HL-60/S4 (cell line): ENCODE measurements around the gene SYCP1.
"Not testable (repeated sequence)": the region's sequence is repeated elsewhere in the genome, so short reads cannot be mapped to it uniquely, and the experiment has no call there.

ENCODE experiments used
- in situ Hi-C: fragments of 300-500 bp; cut with MboI; formaldehyde crosslinking; loops from 2 replicates; pipeline ENCODE4 v1.14.3; 2022; ENCODE audit warnings: low sequenced_read_pairs

The SYCP1 gene

GRCh38 chr1:114976891-114977290 lies 122.2 kb downstream of the SYCP1 start:
- in situ Hi-C loops = no loop called here

DNA sequence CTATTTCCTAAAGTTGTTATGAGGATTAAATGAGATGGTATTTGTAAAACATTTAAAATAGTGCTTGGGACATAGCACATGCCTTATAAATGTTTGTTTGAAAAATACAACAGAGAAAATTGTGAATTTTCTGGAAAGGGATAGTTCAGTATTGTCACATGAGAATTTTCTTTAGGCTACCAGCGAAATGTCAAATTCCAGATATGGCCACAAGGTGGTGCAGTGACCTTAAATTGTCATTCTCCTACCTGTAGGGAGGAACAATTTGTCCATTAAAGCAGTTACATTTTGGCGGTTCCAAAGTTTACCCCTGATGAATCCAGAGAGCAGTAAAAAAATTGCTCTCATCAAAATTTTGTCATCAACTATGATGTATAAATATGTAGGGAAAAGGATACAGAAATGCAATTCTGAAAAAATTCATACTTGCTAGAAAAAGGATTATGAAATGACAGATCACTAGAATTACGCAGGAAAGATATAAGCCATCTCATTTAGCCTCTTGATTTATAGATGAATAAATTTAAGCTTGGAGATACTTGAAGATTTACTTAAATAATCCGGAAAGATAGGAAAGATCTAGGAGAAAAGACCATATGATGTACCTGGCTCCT lies 124.7 kb downstream of the SYCP1 start:
- in situ Hi-C loops = no loop called here

- in situ Hi-C loops = no loop called here
Observed at GRCh38 chr1:114982251-114982650, 127.6 kb downstream of the SYCP1 start.

DNA sequence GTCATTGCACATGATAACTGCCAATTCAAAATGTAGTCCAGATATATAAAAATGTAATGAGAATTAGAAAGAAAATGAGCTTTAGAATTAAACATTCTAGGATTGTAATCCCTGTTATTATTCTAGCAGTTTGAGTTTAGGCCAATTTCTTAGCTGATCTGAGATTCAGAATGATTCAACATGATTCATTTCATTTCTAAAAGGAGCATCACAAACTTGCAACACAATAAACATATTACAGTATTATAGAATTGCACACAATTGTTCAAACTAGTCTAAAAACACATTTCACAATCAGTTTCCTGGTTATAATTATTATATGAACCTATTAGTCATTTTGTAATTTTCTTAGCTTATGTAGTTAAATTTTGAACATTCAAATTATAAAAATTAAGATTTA lies 131.6 kb downstream of the SYCP1 start:
- in situ Hi-C loops = no loop called here

- in situ Hi-C loops = no loop called here
Observed at GRCh38 chr1:114988095-114988494, 133.4 kb downstream of the SYCP1 start.

DNA sequence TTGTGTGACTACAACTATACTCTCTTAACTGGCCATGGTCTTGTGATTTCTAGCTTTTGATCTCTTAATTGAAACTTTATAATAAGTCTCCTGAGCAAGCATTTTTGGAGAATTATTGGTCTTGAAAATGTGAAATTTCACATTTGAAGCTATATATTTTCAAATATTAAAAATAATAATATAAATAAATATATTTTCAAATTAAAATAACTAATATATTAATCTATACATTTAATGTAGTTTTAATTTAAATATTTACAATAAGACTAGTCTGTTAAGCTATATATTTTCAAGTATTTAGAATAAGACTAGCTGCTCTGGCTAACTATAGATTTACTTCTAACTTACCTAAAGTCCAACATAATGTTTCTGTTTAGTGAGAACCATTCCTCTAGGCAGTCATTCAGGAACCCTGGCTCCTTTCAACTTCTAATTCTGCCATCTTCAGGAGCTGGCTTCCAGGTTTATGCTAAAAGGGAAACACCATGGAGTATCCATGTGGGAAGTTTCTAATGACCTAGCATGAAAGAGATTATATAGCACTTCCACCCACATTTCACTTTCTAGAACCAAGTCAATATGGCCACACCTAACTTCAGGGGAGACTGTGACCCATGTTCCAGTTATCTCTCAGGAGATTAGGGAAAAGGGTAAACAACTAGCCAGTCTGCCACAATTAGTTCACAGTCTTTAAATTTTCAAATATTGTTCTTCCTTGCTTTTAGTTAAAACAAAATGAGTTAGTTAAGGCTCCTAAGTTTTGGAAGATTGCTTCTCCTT lies 143.0 kb downstream of the SYCP1 start:
- in situ Hi-C loops = no loop called here

- in situ Hi-C loops = no loop called here
Observed at GRCh38 chr1:115006191-115006590, 151.5 kb downstream of the SYCP1 start.

DNA sequence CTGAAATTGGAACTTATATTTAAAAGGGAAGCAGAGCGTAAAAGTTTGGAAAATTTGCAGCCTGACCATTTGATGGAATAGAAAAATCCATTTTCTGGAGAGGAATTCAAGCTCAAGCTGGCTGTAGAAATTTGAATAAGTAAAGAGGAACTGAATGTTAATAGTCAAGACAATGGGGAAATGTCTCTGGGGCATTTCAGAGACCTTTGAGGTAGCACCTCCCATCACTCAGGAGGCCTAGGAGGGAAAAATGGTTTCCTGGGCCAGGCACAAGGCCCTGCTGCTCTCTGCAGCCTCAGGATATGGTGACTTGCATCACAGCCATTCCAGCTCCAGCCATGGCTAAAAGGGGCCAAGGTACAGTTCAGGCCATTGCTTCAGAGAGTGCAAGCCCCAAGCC lies 157.3 kb downstream of the SYCP1 start:
- in situ Hi-C loops = no loop called here

- in situ Hi-C loops = no loop called here
Observed at GRCh38 chr1:115012434-115012833, 157.8 kb downstream of the SYCP1 start.

GRCh38 chr1:115013792-115014191 lies 159.1 kb downstream of the SYCP1 start:
- in situ Hi-C loops = no loop called here

DNA sequence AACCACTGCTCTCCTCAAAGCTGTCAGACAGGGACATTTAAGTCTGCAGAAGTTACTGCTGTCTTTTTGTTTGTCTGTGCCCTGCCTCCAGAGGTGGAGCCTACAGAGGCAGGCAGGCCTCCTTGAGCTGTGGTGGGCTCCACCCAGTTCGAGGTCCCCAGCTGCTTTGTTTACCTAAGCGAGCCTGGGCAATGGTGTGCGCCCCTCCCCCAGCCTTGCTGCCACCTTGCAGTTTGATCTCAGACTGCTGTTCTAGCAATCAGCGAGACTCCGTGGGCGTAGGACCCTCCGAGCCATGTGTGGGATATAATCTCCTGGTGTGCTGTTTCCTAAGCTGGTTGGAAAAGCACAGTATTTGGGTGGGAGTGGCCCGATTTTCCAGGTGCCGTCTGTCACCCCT lies 164.9 kb downstream of the SYCP1 start:
- in situ Hi-C loops = not testable (repeated sequence)

DNA sequence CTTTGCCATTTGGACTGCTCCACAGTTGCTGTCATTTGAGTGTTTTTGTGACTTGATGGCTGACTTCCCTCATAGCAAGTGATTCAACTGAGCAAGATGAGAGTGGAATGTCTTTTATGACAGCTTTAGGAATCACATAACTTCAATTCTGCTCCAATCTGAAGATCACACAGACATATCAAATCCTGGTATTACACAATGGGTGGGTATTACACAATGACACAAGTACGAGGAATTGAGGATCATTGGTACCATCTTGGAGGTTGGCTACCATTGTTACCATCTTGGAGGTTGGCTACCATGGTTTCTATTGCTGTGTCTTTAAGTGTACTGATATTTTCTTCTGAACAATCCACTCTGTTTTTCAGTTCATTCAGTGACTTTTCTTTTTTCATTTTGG lies 166.5 kb downstream of the SYCP1 start:
- in situ Hi-C loops = no loop called here

DNA sequence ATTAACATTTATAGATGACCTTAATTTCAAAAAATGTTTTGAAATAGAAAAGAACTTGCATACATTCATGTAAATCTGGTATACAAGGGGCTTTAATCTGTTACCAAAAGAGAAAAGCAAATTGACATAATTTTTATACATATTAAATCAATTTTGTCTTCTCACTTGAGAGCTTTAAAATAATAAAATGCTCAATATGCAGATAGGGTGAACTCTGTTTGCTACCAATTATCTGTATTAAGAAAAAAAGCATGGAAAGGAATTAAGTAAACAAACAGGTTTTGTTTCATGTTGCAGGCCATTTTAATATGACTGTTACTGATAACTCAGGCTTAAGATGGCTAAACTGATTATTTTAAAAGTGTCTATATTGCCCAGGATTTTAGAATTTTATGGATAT lies 168.9 kb downstream of the SYCP1 start:
- in situ Hi-C loops = no loop called here

DNA sequence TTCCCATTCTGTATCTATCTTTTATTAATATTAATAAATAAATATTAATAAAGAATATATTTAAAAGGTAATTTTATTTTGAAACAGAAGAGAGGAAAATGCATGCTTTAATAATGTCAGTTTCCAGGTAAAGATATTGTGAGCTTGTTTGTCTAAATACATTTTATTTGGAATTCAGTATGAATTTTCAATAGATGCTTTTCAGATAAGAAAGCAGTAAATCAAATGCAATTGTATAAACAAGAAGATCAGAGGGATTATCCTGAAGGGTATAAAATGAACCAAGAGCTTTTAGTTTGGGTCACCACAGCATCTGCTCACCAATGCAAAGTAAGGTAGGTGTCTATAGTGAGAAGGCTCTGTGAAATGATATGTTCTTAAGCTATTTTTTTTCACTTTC lies 174.9 kb downstream of the SYCP1 start, which contains the start of gene TSHB:
Gene TSHB (plus strand): TSS at position 301 of the 400 bp plus-strand sequence. CDS start 3,537 bp downstream, outside the sequence.
- in situ Hi-C loops = no loop called here

GRCh38 chr1:115031595-115031994 lies 176.9 kb downstream of the SYCP1 start:
- in situ Hi-C loops = no loop called here

DNA sequence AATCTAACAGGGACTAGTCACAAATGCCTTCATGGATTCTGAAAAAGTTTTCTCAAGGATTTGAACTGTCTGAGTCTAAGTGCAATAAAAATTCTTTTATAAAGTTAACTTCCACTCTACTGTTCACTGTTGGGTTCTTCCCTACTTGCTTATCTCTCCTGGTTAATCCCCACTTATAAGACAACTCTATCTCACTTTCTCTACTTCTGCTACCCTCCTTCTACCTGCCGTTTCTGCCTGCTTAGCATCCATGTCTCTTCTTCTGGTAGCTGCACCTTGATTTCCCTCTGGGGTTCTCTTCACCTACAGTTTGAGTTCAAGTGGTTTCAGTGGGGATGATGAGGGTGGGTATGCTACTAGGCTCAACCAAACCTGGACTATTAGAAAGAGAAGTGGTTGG lies 181.0 kb downstream of the SYCP1 start:
- in situ Hi-C loops = no loop called here

DNA sequence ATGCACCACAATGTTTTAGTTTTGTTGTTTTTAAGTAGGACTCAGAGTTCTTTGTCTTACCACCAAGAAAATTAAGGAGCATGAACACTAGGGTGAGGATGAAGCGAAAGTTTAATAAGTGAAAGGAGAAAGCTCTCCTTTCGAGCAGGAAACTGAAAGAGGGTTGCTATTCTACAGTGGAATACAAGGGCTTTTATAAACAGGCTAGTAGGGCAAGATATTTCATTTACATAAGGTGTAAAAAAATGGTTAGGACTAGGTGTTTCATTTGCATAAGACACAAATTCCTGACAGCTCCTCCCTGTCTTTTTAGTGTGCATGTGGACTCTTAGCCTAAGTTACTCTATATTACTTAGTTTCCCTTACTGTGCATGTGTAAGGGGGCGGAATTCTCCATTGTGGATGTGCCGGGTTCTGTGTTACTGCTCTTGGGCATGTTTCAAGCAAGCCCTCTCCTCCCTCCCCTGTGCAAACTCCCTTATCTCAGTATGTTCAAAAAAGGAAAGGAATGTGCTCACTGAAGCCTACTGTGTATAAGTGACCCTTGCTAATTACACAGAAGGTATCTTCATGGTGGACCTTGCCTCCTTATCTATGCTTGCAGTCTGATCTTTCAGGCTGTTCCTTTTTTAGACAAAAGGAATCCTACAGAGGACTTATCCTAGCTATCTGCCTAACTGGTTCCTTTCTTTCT lies 182.3 kb downstream of the SYCP1 start:
- in situ Hi-C loops = no loop called here

DNA sequence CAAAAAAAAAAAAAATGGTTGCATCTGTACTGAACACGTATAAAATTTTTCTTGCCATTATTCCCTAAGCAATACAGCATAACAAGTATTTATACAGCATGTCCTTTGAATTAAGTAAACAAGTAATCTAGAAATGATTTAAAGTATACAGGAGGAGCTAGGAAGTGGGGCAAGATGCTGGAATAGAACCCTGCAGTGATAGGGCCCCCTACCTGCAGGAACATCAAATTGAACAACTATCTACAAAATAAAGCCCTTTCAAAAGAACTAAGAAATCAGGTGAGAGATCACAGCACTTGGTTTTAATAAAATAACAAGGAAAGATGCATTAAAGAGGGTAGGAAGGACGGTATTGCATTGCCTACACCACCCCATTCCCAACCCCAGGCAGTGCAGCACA lies 185.8 kb downstream of the SYCP1 start:
- in situ Hi-C loops = no loop called here

GRCh38 chr1:115041654-115042053 lies 187.0 kb downstream of the SYCP1 start:
- in situ Hi-C loops = no loop called here
